ENCODE results near the gene HDAC4.
"Not testable (repeated sequence)": the region's sequence is repeated elsewhere in the genome, so short reads cannot be mapped to it uniquely, and the experiment has no call there.

The HDAC4 gene

DNA sequence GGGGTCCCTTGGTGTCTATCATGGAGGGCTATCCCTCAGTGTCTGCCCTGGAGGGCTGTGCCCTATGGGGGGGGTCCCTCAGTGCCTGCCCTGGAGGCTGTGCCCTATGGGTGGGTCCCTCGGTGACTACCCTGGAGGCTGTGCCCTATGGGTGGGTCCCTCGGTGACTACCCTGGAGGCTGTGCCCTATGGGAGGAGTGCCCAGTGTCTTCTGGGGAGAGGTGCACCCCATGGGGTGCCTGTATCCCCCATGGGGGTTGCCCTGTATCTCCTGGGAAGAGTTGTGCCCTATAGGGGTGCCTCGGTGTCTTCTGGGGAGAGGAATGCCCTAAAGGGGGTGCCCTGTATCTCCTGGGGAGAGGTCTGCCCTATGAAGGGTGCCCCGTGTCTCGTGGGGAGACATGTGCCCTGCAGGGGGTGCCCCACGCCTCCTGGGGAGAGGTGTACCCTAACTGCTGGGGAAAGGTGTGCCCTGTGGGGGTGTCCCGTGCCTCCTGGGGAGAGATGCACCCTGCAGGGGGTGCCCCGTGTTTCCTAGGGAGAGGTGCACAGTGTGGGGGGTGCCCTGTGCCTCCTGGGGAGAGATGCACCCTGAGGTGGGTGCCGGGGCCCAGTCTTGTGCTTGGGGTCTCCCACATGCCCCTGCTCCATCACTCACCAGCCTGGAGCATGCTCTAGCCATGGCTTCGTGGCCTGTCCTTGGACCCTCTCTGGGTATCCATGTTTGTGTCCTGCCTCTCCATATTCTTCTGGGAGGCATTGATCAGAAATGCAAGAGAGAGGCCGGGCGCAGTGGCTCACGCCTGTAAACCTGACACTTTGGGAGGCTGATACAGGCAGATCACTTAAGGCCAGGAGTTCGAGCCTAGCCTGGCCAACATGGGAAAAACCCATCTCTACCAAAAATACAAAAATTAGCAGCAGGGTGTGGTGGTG is 215.6 kb downstream of the HDAC4 start:
- DNase-seq (ENCODE audit: low read depth): no peak

DNA sequence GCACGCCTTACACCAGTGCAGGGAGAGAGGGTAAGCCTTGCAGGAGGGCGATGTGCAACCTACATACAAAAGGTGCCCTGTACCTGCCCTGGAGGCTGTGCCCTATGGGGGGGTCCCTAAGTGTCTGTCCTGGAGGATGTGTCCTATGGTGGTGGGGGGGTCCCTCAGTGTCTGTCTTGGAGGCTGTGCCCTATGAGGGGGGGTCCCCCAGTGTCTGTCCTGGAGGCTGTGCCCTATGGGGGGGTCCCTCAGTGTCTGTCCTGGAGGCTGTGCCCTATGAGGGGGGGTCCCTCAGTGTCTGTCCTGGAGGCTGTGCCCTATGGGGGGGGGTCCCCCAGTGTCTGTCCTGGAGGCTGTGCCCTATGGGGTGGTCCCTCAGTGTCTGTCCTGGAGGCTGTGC is 216.6 kb downstream of the HDAC4 start:
- DNase-seq (ENCODE audit: low read depth): no peak

DNA sequence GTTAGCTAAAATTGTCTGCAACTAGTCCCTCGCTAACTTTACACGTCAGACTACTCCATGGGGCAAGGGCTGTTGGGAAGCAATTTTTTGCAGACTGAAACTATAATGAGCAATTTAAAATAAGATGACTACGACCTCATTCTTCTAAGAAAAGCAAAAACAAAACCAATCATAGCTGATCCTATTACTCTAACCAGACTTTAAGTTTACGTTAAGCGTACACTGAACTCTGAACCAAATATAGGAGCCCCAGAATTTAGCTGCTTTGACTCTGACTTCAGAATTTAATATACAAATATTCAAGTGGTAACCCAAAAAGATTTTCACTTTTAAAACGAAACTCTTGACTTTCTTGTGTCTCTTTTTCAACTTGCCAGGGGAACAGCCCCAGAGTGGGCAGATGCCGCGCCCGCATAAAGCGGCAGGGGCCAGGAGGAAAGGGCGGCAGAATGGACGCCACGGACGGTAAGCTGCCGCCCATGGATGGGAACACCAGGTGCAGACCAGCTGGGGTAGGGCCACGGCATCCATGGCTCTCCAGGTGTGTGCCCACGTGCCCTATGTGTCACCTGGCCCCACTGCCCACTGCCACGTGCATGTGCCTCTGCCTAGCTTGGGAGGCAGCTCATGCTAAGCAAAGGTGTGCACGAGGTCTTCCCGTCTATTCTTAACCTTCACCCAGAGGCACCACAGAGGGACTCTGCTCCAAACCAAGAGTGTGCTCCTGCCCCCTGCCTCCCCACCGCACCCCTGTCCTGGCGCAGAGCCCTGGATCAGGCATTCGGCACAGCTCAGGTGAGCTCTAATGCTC is 217.6 kb downstream of the HDAC4 start:
- no peak for DNase-seq (ENCODE audit: low read depth)

DNA sequence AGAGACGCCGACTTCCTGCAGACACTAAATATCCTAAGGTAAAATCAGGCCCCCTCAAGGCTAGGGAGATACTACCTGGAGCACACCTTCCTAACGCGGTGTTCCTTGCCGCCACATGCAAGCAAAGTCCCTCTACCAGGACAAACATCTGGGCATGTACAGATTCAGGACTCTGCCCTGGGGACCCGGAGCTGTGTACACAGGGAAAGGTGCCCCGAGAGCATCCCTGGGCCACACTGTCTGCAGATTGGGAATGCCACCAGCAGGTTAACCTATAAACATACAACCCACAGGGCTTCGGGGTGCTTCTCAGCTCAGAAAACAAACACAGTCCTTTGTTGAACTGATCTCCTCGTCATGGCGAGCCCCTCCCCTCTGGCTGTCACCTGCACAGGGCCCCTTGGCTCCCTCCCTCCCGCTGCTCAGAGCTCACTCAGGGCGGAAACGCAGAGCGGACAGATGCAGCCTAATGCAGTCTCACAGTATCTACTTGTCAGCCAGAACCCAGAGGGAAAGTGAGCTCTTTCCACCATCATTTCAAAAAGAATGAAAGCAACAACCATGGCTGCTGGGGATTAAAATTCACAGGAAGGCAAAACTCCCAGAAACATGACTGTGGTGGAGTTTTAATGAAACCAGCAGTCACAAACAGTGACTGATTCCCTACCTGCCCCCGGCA is 218.8 kb downstream of the HDAC4 start:
- no peak for DNase-seq (ENCODE audit: low read depth)

DNA sequence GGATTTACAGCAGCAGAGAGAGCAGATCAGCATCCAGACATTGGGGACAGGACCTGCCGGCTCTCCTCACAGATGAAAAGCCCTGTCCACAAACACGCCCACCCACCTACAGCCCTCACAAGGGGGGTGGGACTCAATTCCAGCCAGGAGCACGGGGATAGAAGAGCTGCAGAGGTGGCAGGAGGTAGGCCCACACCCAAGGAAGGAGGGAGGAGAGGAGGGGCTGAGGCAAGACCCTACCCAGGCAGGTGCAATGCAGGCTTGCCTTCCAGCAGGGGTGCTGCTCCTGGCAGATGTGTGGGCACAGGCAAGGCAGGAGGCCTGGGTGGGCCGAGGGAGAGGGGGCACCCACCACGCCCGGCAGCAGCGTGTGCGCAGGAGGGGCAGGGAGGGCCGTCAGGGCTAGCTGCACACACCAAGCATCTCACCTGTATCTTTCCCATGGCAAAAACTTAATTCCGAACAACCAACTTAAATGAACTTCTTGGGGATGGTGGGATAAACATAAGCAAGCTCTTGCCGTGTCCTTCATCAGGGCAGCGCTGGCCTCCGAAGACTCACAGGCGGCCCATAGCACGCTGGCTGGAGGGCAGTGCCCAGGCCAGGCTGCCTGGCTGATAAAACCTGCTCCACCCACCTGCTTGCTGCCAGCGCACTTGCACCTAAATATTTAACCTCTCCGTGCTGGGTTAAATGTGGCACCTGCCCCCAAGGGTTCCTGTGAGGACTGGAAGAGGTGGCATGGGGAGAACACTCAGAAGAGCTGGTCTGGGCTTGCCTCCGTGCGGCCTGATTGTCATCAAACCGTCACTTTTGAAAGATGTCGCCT is 219.5 kb downstream of the HDAC4 start:
- no peak for DNase-seq (ENCODE audit: low read depth)

DNA sequence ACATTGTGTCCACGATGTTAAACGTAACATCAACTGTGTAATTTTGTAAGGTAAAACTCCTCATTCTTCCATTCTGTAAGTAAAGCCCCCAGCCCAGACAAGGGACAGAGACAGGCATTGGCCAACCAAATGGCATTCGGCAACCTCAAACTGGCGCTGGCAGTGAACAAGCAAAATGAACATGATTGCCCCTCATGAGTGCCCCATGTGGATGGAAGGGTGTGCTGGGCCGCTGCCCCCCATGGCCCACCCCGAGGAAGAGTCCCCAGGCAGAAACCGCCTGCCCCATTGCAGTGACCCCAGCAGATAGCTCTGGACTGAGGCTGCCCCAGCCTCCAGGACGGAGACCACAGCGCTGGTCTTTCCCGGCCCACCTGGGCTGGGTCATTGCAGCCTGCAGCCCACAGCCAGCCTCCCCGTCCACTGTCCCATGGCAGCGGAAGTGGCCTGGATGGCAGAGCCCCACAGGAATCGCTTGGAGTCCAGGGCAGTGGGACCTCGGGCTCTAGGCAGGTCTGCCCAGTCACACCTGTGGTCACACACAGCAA is 220.2 kb downstream of the HDAC4 start:
- DNase-seq (ENCODE audit: low read depth): no peak

DNA sequence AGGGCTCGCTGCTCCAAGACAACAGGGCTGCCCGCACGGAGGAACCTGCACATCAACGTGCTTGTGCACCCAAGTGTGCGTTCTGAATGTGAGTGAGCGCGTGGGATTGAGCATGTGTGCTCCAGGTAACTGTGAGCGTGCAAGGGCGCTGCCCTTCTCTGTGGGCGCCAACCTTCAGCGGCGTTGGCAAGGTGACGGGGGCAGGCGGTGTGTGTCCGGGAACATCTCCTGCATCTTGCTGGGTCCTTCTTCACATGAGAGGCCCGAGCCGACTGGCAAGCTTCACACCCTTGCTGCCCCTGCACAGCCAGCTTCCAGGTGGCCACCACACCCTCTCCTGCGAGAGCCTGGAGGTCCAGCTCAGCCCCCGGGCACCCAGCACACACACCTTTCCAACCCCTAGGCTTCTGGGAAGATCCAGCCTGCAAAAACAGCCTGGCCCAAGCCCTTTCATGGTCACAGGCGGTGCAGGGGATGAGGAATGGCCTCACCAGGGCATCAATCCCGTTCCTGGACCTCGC is 220.9 kb downstream of the HDAC4 start:
- DNase-seq (ENCODE audit: low read depth): no peak

DNA sequence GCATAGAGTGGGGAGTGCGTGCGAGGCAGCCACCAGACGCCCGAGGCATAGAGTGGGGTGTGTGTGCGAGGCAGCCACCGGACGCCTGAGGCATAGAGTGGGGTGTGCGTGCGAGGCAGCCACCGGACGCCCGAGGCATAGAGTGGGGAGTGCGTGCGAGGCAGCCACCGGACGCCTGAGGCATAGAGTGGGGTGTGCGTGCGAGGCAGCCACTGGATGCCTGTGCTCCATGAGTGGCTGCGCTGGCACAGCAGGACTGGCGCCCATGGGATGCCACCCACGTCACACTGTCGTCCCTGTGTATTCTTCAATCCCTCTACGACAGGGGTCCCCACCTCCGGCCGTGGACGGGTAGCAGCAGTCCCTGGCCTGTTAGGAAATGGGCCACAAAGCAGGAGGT is 221.9 kb downstream of the HDAC4 start:
- DNase-seq (ENCODE audit: low read depth): no peak

DNA sequence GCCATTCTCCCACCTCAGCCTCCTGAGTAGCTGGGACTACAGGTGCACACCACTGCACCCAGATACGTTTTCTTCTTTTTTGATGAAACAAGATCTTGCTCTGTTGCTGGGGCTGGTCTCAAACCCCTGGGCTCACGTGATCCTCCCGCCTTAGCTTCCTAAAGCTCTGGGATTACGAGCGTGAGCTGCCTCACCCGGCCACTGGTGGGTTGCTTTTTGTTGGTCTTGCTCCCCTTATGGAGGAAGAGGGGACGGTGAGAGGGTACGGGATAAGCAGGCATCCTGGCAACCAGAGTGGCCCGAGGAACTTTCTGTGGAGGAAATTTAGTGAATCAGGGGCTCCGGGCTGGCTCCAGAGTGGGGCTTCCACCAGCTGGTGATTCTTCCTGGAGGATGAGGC is 222.3 kb downstream of the HDAC4 start:
- no peak for DNase-seq (ENCODE audit: low read depth)

DNA sequence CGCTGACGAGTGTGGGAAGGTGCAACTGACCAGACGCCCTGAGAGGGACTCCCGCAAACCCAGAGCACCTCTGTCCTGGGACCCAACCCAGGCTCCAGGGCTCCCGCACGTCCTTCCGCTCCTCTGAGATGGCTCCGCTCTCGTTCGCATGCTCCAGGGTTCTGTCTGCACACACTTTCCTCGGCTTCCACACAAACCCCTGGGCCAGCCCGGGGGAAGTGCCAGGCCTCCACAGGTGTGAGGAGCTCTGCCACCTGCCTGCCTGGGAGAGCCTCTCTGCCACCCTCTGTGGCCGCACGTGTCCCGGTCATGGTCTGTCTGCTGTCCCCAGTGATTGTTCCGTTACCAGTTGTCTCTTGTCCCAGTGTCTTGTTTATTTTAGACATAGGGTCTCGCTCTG is 222.9 kb downstream of the HDAC4 start:
- DNase-seq (ENCODE audit: low read depth): no peak

DNA sequence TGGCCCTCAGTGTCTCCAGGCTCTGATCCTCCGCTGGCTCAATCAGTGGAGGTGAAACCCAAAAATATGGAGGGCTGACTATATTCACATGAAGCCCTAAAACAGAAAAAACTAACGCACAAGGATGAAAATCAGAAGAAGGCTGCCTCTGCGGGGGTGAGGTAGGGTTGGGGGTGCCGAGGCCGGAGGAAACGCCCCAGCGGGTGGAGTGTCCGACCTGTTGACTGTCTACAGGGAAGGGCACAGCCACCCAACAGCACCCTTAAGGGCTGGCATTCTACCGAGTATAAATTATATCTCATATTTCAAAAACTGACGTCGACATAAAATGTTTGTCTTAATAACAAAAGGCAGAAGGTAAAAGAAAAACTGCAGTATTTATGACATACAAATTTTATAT is 223.5 kb downstream of the HDAC4 start:
- no peak for DNase-seq (ENCODE audit: low read depth)

DNA sequence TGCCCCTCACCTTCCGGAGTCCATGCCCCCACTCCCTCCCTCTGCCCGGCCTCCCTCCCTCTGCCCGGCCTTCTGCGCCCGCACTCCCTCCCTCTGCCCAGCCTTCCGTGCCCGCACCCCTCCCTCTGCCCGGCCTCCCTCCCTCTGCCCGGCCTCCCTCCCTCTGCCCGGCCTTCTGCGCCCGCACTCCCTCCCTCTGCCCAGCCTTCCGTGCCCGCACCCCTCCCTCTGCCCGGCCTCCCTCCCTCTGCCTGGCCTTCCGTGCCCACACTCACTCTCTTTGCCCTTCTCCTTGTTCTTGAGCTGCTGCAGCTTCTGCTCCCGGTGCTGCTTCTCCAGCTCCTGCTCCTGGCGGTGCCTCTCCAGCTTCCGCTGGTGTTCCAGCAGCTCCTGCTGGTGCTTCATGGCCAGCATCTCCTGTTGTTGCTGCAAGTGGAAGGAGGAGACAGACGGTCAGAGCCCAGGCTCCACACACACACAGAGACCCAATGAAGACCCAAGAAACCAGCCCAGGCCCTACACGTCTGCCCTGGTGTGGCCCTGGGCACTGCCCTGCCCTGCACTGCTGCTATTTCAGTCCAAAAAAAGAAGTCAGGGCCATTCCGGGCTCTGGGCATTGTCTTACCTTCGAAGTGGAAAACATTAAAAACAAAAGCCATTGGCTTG is 224.5 kb downstream of the HDAC4 start:
- DNase-seq (ENCODE audit: low read depth): not testable (repeated sequence)

DNA sequence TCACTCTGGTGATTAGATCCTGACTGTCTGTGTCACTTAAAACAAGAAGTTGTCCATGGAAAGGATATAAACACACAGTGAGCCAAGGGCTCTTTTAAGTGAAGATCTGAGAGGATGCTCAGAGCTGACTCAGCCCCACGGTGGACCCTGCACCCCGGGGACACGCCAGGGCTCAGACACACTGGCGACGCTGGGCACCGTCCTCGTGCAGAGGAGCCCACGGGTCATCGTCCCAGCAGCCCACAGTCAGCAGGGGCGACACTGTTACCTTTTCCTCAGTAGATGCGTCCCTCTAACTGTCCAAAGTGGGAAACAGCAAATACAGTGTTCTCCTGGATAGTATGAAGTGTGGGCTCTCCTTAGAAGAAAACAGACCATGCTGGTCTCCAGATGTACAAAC is 225.6 kb downstream of the HDAC4 start:
- no peak for DNase-seq (ENCODE audit: low read depth)

DNA sequence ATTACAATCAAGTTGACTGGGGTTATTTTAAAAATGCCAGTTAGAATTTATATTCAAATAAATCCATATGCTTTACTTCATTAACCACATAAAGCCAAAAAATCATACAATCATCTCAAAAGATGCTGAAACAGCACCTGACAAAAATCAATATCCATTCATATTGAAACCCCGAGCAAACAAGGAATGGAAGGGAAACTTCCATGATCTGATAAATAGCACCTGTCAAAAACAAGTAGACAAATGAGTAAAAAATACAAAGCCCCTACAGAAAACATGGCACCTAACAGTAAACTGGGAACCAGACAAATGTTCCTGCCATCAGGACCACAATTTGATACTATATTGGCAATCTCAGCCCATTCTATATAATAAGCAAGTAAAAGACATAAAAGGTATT is 227.5 kb downstream of the HDAC4 start:
- DNase-seq (ENCODE audit: low read depth): no peak

DNA sequence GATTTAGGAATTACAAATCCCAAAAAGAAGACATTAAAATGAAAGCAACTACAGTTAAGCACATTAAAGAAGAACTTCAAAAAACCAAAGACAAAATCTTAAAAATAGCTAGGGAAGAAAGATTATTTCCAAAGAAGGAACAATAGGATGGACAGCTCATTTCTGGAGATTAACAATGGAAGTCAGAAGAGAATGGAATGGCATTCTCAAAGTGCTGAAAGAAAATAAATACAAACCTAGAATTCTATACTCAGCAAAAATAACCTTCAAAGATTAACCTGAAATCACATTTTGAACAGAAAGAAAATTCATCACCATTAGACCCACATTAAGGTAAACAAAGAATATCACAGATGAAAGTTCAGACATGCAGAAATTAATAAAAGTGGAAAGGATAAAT is 229.2 kb downstream of the HDAC4 start:
- no peak for DNase-seq (ENCODE audit: low read depth)

DNA sequence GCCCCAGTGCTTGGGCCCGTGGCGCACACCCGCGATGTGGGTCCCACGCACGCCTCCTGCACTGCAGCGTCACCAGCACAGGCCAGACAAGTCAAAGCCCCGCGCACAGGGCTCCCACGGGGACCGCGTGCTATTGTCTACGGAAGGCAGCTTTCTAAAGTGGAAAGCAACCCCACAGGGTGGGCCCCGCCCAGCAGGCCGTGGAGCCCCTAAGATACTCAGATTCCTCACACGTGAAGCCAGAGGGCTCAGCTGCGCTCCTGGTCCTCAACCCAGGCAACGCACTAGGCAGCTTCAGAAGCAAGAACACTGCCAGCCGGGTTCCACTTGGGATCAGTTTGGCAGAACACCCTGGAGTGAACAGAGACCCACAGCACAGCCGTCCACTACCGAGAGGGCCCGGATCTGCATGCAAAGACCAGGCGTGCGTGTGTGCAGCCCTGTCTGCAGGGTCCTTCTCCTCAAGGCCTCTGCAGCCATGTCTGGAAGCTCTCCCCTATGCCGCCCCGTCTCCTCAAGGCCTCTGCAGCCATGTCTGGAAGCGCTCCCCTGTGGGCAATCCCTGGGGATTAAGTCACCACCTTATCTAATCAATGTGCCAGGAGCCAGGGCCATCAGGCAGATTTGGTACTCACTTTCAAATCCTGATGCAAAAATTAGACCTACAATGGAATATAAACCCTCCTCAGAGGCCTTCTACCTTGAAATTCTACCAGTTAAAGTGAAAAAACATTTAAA is 231.3 kb downstream of the HDAC4 start:
- DNase-seq (ENCODE audit: low read depth): no peak

DNA sequence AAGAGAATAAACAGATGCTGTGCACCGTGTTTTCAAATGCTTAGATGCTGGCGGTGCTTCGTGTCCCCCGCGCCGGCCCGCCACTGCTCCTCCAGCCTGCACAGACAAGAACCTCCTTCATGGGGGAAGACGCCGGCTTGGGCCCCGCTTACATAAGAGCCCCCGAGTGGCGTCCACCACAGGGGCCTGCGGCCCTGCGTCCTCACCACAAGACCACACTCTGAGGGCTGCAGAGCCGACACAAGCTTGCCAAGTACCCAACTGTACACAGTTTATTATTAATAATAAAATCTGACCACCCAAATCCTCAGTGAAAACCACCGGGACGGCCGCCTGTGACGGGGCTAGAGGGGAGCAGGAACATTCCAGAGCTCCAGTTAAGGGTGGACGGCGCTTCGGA is 232.2 kb downstream of the HDAC4 start:
- DNase-seq (ENCODE audit: low read depth): no peak

DNA sequence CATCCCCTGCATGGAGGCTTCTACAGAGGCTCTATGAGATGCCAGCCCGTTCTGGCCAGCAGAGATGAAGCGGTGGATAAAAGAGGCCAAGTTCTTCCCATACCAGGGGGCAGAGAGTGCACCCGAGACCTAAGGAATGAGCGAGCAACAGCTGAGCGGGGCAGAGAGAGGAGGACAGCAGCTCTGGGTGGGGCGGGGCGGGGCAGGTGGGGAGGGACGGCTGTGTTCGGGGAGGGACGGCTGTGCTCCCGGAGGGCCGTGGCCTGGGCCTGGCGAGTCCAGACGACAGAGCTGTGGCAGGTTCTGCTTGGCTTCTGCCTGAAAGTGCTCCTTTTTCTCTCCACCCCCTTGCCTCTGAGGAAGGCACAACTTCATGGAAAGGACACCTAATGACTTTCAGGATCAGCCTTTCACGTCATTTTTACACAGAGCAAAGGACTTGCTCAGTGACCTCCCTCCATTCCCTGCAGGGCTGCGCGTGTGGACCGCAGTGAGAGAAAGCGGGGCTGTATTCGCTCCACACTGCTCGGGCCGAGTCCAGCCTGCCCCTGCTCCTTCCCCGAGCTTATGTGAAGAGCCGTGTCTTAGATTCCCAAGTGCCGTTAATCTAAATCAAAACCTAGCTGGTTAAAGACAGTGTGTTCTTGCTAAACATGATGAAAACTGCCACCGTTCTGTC is 232.9 kb downstream of the HDAC4 start:
- no peak for DNase-seq (ENCODE audit: low read depth)

DNA sequence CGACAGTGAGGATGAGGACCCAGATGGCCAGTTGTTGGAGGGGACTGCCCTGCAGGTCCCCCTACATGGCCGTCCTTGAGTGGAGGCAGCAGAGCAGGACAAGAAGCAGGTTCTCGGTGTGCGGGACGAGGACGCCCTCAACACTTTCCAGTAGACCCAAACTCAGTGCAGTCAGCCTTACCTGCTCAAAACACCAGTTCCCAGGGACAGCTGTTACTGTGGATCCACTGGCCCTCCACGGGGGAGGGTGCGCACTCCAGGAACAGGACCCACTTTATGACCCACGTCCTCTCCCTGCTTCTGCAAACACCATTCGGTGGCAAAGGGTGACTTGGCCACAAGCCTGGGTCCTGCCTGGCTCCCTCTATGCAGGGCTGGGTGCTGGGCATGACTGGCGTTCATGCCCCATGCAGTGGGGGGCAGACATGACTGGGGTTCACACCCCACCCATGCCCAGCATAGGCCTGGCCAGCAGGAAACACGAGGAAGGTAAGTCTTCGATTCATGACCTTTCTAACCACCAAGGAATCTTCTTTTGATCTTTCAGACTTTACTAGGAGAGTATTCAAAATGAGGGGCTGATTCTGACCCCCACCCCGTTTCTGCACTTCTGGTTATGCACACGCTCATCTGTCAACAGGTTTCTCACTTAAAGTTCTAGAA is 233.7 kb downstream of the HDAC4 start:
- DNase-seq (ENCODE audit: low read depth): no peak
